IgD-negative memory B cell (primary cell): ENCODE data around the gene POLR1H. TPM values are rescaled to one million over a fixed set of nuclear protein-coding genes. Genes with fewer than 3 reads are reported as not detected.
A peak's percentile ranks its signal among the peaks of the same experiment; 100 is the strongest.

Experiments
- H3K27ac Mint-ChIP-seq, 3 donors: one replicate each; pipeline ENCODE4 v1.8.0; 2020 to 2022; ENCODE audit warnings: mild to moderate bottlenecking in 3 of 3, mixed read lengths in 3 of 3, moderate library complexity in 1 of 3
- H3K27me3 Mint-ChIP-seq: one replicate; pipeline ENCODE4 v1.8.0; 2021; ENCODE audit warnings: mixed read lengths
- H3K36me3 Mint-ChIP-seq: one replicate; pipeline ENCODE4 v1.8.0; 2020; ENCODE audit warnings: mild to moderate bottlenecking, mixed read lengths
- H3K4me1 Mint-ChIP-seq, 3 donors: one replicate each; pipeline ENCODE4 v1.8.0; 2020 to 2022; ENCODE audit warnings: mixed read lengths in 3 of 3, mild to moderate bottlenecking in 1 of 3
- H3K4me3 Mint-ChIP-seq, 4 donors: one replicate each; pipeline ENCODE4 v1.8.0; 2020 to 2022; ENCODE audit warnings: mild to moderate bottlenecking in 4 of 4, mixed read lengths in 4 of 4, moderate library complexity in 3 of 4
- H3K9me3 Mint-ChIP-seq, 3 donors: one replicate each; pipeline ENCODE4 v1.8.0; 2020 to 2021; ENCODE audit warnings: mixed read lengths in 3 of 3, mild to moderate bottlenecking in 1 of 3
- polyA plus RNA-seq: library from polyadenylated mRNA; unstranded; fragments of 300-500 nt; fragmentation: Illumina TruSeq; gene quantifications from one replicate; pipeline ENCODE4 v1.2.3, GENCODE V29; 2021

POLR1H gene
- polyA plus RNA-seq, 1 donor from 2014 or later: 84.4 TPM

DNA sequence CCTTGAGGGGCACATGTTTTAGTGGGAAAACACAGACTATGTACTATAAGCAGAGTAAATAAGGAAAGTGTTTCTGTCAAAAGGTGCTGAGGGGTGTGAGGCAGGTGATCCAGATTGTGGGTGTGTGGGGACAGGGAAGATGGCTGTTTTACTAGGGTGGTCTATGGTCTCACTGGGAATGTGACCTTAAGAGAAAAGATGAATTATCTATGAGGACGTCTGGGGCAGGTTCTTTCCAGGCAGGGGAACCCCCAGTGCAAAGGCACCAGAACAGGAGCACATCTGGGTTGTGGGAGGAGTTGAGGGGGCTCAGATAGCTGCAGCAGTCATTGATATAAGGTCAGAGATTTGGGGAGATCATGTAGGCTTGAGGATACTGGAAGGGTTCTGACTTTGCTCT, 18.2 kb upstream of the POLR1H start:
- Mint-ChIP-seq H3K4me1 (peaks cover 0 to 1% (median 0%) of the 10 kb centered on the region in 3 donors), H3K27me3 (no peaks in the 10 kb centered on the region), H3K4me3 (no peak overlapping the region), H3K9me3 (no peaks in the 10 kb centered on the region), H3K27ac (no peak overlapping the region), H3K36me3 (peaks cover 10% of the 10 kb centered on the region)

DNA sequence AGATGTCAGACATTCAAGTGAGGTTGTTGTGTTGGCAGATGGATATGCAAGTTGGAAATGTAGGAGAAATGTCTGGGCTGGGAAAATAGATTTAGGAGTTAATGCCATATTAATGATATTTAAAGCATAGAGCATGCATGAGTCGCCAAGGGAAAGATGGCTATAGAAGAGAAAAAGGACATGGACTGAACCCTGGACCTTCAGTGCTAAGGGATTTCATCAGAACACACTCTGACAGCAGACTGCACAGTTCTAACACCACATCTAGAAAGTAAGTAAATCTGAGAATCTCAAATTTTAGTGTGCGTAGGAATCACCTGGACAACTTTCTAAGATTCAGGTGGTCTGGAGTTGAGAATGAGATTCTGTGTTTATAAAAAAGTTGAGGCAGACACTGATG, 17.3 kb upstream of the POLR1H start:
- peaks cover 10% of the 10 kb centered on the region for H3K36me3 Mint-ChIP-seq
- H3K9me3 Mint-ChIP-seq: no peaks in the 10 kb centered on the region
- no peaks in the 10 kb centered on the region for H3K27me3 Mint-ChIP-seq
- no peak overlapping the region for H3K4me3 Mint-ChIP-seq
- peaks cover 0 to 1% (median 0%) of the 10 kb centered on the region in 3 donors for H3K4me1 Mint-ChIP-seq
- H3K27ac Mint-ChIP-seq: no peak overlapping the region

DNA sequence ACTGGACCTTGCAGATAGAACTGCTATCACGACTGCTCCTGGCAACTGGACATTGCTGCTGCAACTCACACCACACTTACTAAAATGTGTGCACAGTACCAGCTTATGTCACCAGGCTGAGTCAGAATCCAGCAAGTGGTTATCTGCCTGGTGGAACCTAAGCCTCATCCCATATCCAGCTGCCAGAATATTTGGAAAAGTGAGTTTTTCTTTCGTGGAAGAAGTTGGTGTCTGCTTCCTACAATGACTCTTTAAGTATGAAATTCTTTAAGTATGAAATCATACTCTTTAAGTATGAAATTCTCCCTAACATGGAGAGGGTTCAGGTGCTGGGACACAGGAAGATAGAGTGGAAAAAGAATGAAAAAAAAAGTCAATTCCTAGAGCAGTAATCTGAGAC, 16.4 kb upstream of the POLR1H start:
- H3K27ac Mint-ChIP-seq: no peak overlapping the region
- H3K36me3 Mint-ChIP-seq: peaks cover 10% of the 10 kb centered on the region
- H3K4me1 Mint-ChIP-seq: peaks cover 0 to 1% (median 0%) of the 10 kb centered on the region in 3 donors
- H3K9me3 Mint-ChIP-seq: no peaks in the 10 kb centered on the region
- H3K4me3 Mint-ChIP-seq: no peak overlapping the region
- no peaks in the 10 kb centered on the region for H3K27me3 Mint-ChIP-seq

DNA sequence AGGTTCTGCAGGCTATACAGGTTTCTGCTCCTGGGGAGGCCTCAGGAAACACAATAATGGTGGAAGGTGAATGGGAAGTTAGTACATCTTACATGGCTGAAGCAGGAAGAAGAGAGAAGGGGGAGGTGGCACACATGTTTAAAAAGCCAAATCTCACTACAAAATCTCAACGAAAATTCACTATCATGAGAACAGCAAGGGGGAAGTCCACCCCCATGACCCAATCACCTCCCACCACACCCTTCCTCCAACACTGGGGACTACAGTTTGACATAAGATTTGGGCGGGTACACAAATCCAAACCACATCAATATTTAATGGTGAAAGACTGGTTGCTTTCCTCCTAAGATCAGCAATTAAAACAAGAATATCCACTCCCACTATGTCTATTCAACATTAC, 13.8 kb upstream of the POLR1H start:
- Mint-ChIP-seq H3K27me3 (no peaks in the 10 kb centered on the region), H3K27ac (no peak overlapping the region), H3K36me3 (peaks cover 17% of the 10 kb centered on the region), H3K4me3 (no peak overlapping the region), H3K9me3 (no peaks in the 10 kb centered on the region), H3K4me1 (peaks cover 0 to 1% (median 0%) of the 10 kb centered on the region in 3 donors)

DNA sequence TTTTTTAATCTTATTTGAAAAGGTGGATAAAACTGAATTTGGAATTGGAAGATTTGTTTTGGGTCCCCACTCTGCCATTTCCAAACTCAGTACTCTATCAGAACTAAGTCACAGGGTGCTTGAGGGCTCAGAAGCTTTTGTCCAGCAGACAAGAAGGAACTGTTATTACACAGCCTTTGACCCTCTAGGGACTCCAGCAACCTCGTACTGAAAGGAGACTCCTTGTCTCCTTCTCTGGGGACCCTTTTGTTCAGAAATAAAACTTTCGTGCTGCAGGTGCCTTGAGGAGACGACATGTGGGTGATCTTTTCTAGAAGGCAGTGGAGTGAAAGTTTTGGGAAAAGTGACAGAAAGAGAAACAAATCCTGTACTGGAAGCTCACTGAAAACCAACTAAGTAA, 7.4 kb upstream of the POLR1H start:
- Mint-ChIP-seq H3K27ac (no peak overlapping the region), H3K4me3 (peak overlapping the region in 1 of 4 donors; percentile 49), H3K9me3 (no peaks in the 10 kb centered on the region), H3K27me3 (no peaks in the 10 kb centered on the region), H3K4me1 (peaks cover 0 to 3% (median 0%) of the 10 kb centered on the region in 3 donors), H3K36me3 (peaks cover 15% of the 10 kb centered on the region)

DNA sequence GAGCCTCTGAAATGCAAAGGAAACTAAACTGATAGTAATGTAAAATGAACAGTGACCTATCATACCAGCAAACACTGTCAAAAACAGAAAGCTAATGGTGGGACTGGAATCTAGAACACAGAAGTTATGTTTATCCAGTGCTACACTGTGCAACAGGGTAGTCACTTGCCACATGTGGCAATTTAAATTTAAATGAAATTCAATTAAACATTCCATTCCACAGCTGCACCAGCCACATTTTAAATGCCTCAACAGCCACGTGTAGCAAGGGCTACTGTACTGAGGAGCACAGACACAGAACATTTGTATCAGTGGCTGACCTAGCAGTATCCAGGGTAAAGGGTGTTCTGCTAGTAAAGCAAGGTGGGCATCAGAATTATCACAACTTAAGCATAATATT, 5.6 kb upstream of the POLR1H start:
- Mint-ChIP-seq H3K36me3 (peaks cover 10% of the 10 kb centered on the region), H3K27ac (no peak overlapping the region), H3K27me3 (no peaks in the 10 kb centered on the region), H3K9me3 (no peaks in the 10 kb centered on the region), H3K4me3 (no peak overlapping the region), H3K4me1 (peaks cover under 1 to 10% (median 6%) of the 10 kb centered on the region in 3 donors)

DNA sequence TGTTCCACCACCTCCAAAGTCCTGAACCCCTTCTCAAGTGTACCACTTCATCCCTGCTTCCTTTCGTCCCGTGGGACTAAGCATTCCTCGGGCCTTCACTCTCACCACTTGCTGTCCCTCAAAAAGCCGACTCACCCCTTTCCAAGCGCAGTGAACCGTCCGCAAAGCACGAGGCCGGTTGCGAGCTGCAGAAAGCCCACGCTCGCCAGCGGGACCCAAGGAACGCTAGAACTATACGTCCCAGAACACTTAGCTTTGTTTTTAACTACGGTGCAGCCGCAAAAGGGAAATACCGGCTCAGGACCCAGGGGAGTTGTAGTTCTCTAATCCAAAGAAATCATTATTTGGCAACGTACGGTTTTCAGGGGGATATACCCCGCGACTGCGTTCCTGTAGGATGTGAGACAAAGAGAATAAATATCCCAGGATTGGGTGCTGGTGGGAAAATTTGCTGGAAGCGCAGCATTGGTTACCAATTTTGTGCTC, 416 bp upstream of the POLR1H start:
- Mint-ChIP-seq H3K27me3 (no peaks in the 10 kb centered on the region), H3K4me3 (peak overlapping the region; percentile 98 to 99 (median 98)), H3K27ac (peak overlapping the region; percentile 99 to 100 (median 99)), H3K9me3 (no peaks in the 10 kb centered on the region), H3K36me3 (peaks cover 10% of the 10 kb centered on the region), H3K4me1 (peaks cover 12 to 26% (median 25%) of the 10 kb centered on the region in 3 donors)

DNA sequence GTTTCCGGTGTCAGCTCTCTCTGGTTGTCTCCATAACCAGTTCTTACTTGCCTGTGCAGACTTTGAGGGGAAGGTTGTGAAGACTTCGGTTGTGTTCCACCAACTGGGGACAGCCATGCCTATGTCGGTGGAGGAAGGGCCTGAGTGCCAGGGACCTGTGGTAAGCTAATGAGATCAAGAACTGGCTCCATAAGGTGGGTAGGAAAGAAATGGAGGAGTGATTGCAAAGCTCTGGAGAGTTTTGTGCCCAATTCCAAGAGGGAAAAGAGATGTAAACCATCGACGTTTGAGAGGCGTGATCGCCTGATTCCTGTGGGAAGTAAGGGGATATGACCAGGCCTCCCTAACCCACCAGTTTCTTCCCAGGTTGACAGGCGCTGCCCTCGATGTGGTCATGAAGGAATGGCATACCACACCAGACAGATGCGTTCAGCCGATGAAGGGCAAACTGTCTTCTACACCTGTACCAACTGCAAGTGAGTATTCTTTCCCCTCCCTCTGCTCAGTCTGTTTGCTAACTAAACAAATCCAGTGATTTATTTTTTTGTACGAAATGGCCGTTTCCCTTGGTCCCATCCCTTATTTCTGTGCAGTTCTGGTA, 893 bp downstream of the POLR1H start:
- Mint-ChIP-seq H3K4me1 (peaks cover 19 to 37% (median 32%) of the 10 kb centered on the region in 3 donors), H3K36me3 (peaks cover 4% of the 10 kb centered on the region), H3K4me3 (peak overlapping the region; percentile 98 to 99 (median 98)), H3K27me3 (no peaks in the 10 kb centered on the region), H3K27ac (peak overlapping the region; percentile 99 to 100 (median 99)), H3K9me3 (no peaks in the 10 kb centered on the region)

DNA sequence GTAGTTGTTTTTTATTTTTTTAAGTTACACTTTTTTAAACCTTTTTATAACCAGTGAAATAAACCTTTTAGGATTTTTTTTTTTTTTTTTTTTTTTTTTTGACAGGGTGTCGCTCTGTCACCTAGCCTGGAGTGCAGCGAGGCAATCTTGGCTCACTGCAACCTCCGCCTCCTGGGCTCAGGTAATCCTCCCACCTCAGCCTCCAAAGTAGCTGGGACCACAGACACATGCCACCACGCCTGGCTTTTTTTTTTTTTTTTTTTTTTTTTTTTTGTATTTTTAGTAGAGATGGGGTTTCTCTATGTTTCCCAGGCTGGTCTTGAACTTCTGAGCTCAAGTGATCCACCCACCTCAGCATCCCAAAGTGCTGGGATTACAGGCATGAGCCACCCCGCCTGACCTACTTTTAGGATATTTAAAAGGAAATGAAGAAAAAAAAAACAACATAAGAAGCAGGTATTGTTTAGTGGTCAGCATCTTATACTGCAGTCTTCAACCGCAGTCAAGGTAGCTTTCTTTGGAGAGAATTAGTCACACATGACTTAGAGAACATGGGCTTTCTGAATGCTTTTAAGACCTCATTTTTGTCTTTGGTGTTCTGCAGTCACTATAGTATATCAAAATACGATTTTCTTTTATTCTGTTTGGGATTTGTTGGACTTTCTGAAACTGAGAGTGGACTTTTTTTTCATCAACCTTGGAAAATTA, 1.6 kb downstream of the POLR1H start:
- H3K36me3 Mint-ChIP-seq: peaks cover 1% of the 10 kb centered on the region
- H3K27ac Mint-ChIP-seq: peak overlapping the region in 2 of 3 donors; percentile 99 to 100
- no peaks in the 10 kb centered on the region for H3K27me3 Mint-ChIP-seq
- no peaks in the 10 kb centered on the region for H3K9me3 Mint-ChIP-seq
- peak overlapping the region; percentile 98 to 99 (median 98) for H3K4me3 Mint-ChIP-seq
- peaks cover 22 to 41% (median 36%) of the 10 kb centered on the region in 3 donors for H3K4me1 Mint-ChIP-seq

DNA sequence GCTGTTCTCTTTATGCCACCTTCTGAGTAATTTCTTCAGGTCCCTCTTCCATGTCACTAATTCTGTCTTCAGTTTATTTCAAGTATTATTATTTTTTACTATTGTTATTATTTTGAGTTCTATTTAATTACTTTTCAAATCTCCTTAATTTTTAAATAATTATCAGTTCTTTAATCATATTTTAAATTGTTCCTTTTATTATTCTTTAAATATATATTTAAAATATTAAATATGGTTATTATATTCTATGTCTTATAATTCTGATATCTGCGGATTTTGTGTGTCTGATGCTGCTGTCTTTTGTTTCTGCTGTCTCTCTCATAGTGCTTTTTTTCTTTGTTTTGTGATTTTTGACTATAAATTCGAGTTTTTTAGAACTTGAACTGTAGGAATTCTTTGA, 2.2 kb downstream of the POLR1H start:
- Mint-ChIP-seq H3K27ac (peak overlapping the region in 1 of 3 donors; percentile 5), H3K27me3 (no peaks in the 10 kb centered on the region), H3K4me1 (peaks cover 28 to 48% (median 42%) of the 10 kb centered on the region in 3 donors), H3K36me3 (peaks cover 1% of the 10 kb centered on the region), H3K4me3 (peak overlapping the region in 2 of 4 donors; percentile 64 to 70), H3K9me3 (no peaks in the 10 kb centered on the region)

DNA sequence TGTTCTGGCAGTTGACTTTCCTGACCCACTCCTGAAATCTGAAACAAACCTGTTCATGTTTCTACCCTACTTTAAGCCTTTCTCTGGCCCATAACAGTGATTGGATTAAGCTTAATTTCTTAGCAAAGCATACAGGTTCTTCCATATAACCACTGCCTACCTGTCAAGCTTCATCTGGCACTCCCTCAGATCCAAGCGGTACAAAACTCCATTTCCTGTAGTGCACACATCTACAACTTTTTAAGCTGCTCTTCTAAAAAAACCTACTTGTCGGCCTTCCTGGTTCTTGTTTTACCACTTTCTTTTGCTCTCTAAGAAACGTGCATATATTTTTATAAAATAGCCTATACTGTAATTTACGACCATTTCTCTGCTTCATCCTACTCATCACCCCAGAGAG, 5.0 kb downstream of the POLR1H start:
- H3K4me3 Mint-ChIP-seq: peak overlapping the region; percentile 85 to 99 (median 98)
- peaks cover 35 to 42% (median 39%) of the 10 kb centered on the region in 3 donors for H3K4me1 Mint-ChIP-seq
- H3K36me3 Mint-ChIP-seq: peaks cover 13% of the 10 kb centered on the region
- H3K27me3 Mint-ChIP-seq: peaks cover 11% of the 10 kb centered on the region
- peak overlapping the region; percentile 85 to 100 (median 98) for H3K27ac Mint-ChIP-seq
- no peaks in the 10 kb centered on the region for H3K9me3 Mint-ChIP-seq

DNA sequence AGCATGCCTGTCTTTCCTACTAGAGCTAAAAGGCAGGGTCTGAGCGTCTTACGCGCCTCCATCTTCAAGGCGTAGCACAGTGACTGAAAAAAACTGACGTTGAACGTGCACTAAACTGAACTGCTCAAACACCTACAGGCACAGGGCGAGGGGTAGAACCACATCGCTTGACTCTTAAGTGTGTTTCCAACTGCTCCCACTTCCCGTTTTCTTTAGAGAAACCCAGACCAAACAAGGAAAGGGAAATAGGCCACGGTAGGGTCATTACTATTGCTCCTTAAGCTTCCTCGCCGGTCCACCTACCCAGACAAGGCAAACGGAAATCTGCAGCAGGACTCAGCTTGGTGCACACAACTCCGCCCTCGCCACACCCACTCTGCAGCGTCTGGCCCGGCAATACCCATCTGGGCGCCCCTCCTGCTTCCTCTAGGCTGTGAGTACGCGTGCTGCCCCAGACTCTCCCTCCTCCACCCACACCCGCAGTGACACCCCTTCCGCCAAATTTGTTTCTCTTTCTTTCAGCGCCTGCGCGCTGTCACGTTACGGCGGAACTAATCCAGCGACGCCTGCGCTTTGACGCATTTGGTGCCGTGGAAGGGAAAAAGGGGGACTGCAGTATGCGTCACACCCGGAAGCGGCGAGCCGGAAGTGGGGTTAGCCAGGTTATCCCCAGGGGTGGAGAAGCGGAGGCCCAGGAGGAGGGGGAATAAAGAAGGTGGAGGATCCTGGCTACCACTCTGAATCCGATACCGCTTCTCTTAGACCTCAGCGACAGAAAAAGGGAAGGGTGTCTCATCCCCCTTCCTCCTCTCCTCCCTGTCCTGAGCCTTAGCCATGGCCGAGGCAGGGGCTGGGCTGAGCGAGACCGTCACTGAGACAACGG, 5.8 kb downstream of the POLR1H start, which contains the start of gene PPP1R11:
PPP1R11 (plus strand) TSS at position 622 of the 883 bp plus-strand sequence; CDS start at position 835, 213 bp downstream.
- Mint-ChIP-seq H3K27ac (peak within 1 kb of the TSS; percentile 85 to 100 (median 98)), H3K27me3 (peaks cover 17% of the 10 kb centered on the region), H3K36me3 (peaks cover 16% of the 10 kb centered on the region), H3K4me3 (peak within 1 kb of the TSS; percentile 85 to 99 (median 98)), H3K9me3 (no peaks in the 10 kb centered on the region), H3K4me1 (peaks cover 34 to 37% (median 35%) of the 10 kb centered on the region in 3 donors)

DNA sequence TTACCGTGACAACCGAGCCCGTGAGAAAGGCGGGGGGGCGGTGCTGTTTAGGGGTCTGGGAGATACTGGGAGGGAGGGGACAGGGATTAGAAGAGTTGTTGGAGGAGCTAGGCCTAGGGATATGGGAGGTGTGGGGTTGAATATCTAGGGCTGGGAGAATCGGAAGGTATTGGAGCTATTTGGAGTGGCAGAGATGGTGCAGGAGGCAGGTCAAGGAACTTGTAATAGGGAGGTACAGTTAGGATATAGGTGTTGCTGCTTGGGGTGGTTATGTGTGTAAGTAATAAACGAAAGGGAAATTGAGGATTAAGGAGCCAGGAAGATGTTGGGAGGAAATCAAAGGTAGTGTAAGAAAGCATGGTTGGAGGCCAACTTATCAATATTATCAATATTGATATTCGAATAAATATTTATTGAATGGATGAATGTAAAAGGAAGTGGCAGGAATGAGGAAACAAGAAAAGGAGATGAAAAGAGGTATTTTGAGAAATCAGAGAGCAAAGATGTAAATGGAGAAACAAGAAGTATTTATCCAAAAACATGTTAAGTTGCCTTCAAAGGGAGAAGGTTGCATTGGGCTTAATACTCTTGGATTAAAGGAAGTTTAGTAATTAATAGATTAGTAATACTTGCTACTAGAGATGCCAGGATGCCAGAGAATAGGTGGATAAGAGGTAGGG, 6.5 kb downstream of the POLR1H start:
- H3K4me1 Mint-ChIP-seq: peaks cover 31 to 37% (median 33%) of the 10 kb centered on the region in 3 donors
- H3K27me3 Mint-ChIP-seq: peaks cover 24% of the 10 kb centered on the region
- peak overlapping the region; percentile 85 to 100 (median 98) for H3K27ac Mint-ChIP-seq
- H3K4me3 Mint-ChIP-seq: peak overlapping the region; percentile 85 to 99 (median 98)
- peaks cover 16% of the 10 kb centered on the region for H3K36me3 Mint-ChIP-seq
- peaks cover 0 to 2% (median 0%) of the 10 kb centered on the region in 3 donors for H3K9me3 Mint-ChIP-seq
